ENCODE data around the gene CALU.

The CALU gene

GRCh38 chr7:128744366-128744905 is 5.3 kb downstream of the CALU start:
- Histone ChIP-seq H3K4me3 (ENCODE audit: insufficient read depth, low read depth, low read length, poor library complexity, severe bottlenecking) (no peak overlapping the region), H3K36me3 (ENCODE audit: control insufficient read depth, insufficient read depth, low read length) (peaks cover 21% of the 10 kb centered on the region), H3K9me3 (ENCODE audit: control insufficient read depth, low read length) (no peaks in the 10 kb centered on the region), H3K27me3 (replicated peaks; ENCODE audit: control insufficient read depth, insufficient read depth, low read length, poor library complexity, severe bottlenecking) (no peaks in the 10 kb centered on the region), H3K27ac (ENCODE audit: insufficient read depth, low read length, poor library complexity, severe bottlenecking) (no peak overlapping the region), H3K4me1 (ENCODE audit: control insufficient read depth, insufficient read depth, low read length, poor library complexity, severe bottlenecking) (peaks cover 9% of the 10 kb centered on the region)
- no peak for DNase-seq

GRCh38 chr7:128745706-128746105 is 6.5 kb downstream of the CALU start:
- no peak overlapping the region for H3K4me3 ChIP-seq (ENCODE audit: insufficient read depth, low read depth, low read length, poor library complexity, severe bottlenecking)
- DNase-seq: no peak
- H3K27ac ChIP-seq (ENCODE audit: insufficient read depth, low read length, poor library complexity, severe bottlenecking): no peak overlapping the region
- H3K4me1 ChIP-seq (ENCODE audit: control insufficient read depth, insufficient read depth, low read length, poor library complexity, severe bottlenecking): peaks cover 4% of the 10 kb centered on the region
- no peaks in the 10 kb centered on the region for H3K27me3 ChIP-seq (replicated peaks; ENCODE audit: control insufficient read depth, insufficient read depth, low read length, poor library complexity, severe bottlenecking)
- H3K9me3 ChIP-seq (ENCODE audit: control insufficient read depth, low read length): no peaks in the 10 kb centered on the region
- peaks cover 32% of the 10 kb centered on the region for H3K36me3 ChIP-seq (ENCODE audit: control insufficient read depth, insufficient read depth, low read length)

GRCh38 chr7:128747327-128748079 is 8.3 kb downstream of the CALU start:
- no peak overlapping the region for H3K4me3 ChIP-seq (ENCODE audit: insufficient read depth, low read depth, low read length, poor library complexity, severe bottlenecking)
- no peak for DNase-seq
- no peaks in the 10 kb centered on the region for H3K27me3 ChIP-seq (replicated peaks; ENCODE audit: control insufficient read depth, insufficient read depth, low read length, poor library complexity, severe bottlenecking)
- no peaks in the 10 kb centered on the region for H3K4me1 ChIP-seq (ENCODE audit: control insufficient read depth, insufficient read depth, low read length, poor library complexity, severe bottlenecking)
- H3K9me3 ChIP-seq (ENCODE audit: control insufficient read depth, low read length): no peaks in the 10 kb centered on the region
- H3K36me3 ChIP-seq (ENCODE audit: control insufficient read depth, insufficient read depth, low read length): peaks cover 32% of the 10 kb centered on the region
- no peak overlapping the region for H3K27ac ChIP-seq (ENCODE audit: insufficient read depth, low read length, poor library complexity, severe bottlenecking)

- DNase-seq: no peak
- Histone ChIP-seq H3K27me3 (replicated peaks; ENCODE audit: control insufficient read depth, insufficient read depth, low read length, poor library complexity, severe bottlenecking) (no peaks in the 10 kb centered on the region), H3K27ac (ENCODE audit: insufficient read depth, low read length, poor library complexity, severe bottlenecking) (no peak overlapping the region), H3K4me3 (ENCODE audit: insufficient read depth, low read depth, low read length, poor library complexity, severe bottlenecking) (no peak overlapping the region), H3K4me1 (ENCODE audit: control insufficient read depth, insufficient read depth, low read length, poor library complexity, severe bottlenecking) (no peaks in the 10 kb centered on the region), H3K9me3 (ENCODE audit: control insufficient read depth, low read length) (no peaks in the 10 kb centered on the region), H3K36me3 (ENCODE audit: control insufficient read depth, insufficient read depth, low read length) (peaks cover 39% of the 10 kb centered on the region)
Measured at GRCh38 chr7:128752251-128752650, 13.1 kb downstream of the CALU start.

- Histone ChIP-seq H3K9me3 (ENCODE audit: control insufficient read depth, low read length) (no peaks in the 10 kb centered on the region), H3K4me1 (ENCODE audit: control insufficient read depth, insufficient read depth, low read length, poor library complexity, severe bottlenecking) (no peaks in the 10 kb centered on the region), H3K27ac (ENCODE audit: insufficient read depth, low read length, poor library complexity, severe bottlenecking) (no peak overlapping the region), H3K4me3 (ENCODE audit: insufficient read depth, low read depth, low read length, poor library complexity, severe bottlenecking) (no peak overlapping the region), H3K36me3 (ENCODE audit: control insufficient read depth, insufficient read depth, low read length) (peaks cover 33% of the 10 kb centered on the region), H3K27me3 (replicated peaks; ENCODE audit: control insufficient read depth, insufficient read depth, low read length, poor library complexity, severe bottlenecking) (no peaks in the 10 kb centered on the region)
- DNase-seq: no peak
Measured at GRCh38 chr7:128755075-128755818, 16.1 kb downstream of the CALU start.

GRCh38 chr7:128755819-128756476 is 16.8 kb downstream of the CALU start:
- Histone ChIP-seq H3K27me3 (replicated peaks; ENCODE audit: control insufficient read depth, insufficient read depth, low read length, poor library complexity, severe bottlenecking) (no peaks in the 10 kb centered on the region), H3K4me1 (ENCODE audit: control insufficient read depth, insufficient read depth, low read length, poor library complexity, severe bottlenecking) (no peaks in the 10 kb centered on the region), H3K36me3 (ENCODE audit: control insufficient read depth, insufficient read depth, low read length) (peaks cover 28% of the 10 kb centered on the region), H3K4me3 (ENCODE audit: insufficient read depth, low read depth, low read length, poor library complexity, severe bottlenecking) (no peak overlapping the region), H3K27ac (ENCODE audit: insufficient read depth, low read length, poor library complexity, severe bottlenecking) (no peak overlapping the region), H3K9me3 (ENCODE audit: control insufficient read depth, low read length) (no peaks in the 10 kb centered on the region)
- DNase-seq: no peak

- Histone ChIP-seq H3K4me1 (ENCODE audit: control insufficient read depth, insufficient read depth, low read length, poor library complexity, severe bottlenecking) (no peaks in the 10 kb centered on the region), H3K9me3 (ENCODE audit: control insufficient read depth, low read length) (no peaks in the 10 kb centered on the region), H3K27ac (ENCODE audit: insufficient read depth, low read length, poor library complexity, severe bottlenecking) (no peak overlapping the region), H3K4me3 (ENCODE audit: insufficient read depth, low read depth, low read length, poor library complexity, severe bottlenecking) (no peak overlapping the region), H3K36me3 (ENCODE audit: control insufficient read depth, insufficient read depth, low read length) (peaks cover 35% of the 10 kb centered on the region), H3K27me3 (replicated peaks; ENCODE audit: control insufficient read depth, insufficient read depth, low read length, poor library complexity, severe bottlenecking) (no peaks in the 10 kb centered on the region)
- no peak for DNase-seq
Measured at GRCh38 chr7:128757203-128757602, 18.0 kb downstream of the CALU start.

GRCh38 chr7:128758553-128758952 is 19.4 kb downstream of the CALU start:
- Histone ChIP-seq H3K9me3 (ENCODE audit: control insufficient read depth, low read length) (no peaks in the 10 kb centered on the region), H3K4me1 (ENCODE audit: control insufficient read depth, insufficient read depth, low read length, poor library complexity, severe bottlenecking) (no peaks in the 10 kb centered on the region), H3K27ac (ENCODE audit: insufficient read depth, low read length, poor library complexity, severe bottlenecking) (no peak overlapping the region), H3K4me3 (ENCODE audit: insufficient read depth, low read depth, low read length, poor library complexity, severe bottlenecking) (no peak overlapping the region), H3K36me3 (ENCODE audit: control insufficient read depth, insufficient read depth, low read length) (peaks cover 36% of the 10 kb centered on the region), H3K27me3 (replicated peaks; ENCODE audit: control insufficient read depth, insufficient read depth, low read length, poor library complexity, severe bottlenecking) (no peaks in the 10 kb centered on the region)
- DNase-seq: no peak

GRCh38 chr7:128759242-128759641 is 20.1 kb downstream of the CALU start:
- Histone ChIP-seq H3K9me3 (ENCODE audit: control insufficient read depth, low read length) (no peaks in the 10 kb centered on the region), H3K4me3 (ENCODE audit: insufficient read depth, low read depth, low read length, poor library complexity, severe bottlenecking) (no peak overlapping the region), H3K27me3 (replicated peaks; ENCODE audit: control insufficient read depth, insufficient read depth, low read length, poor library complexity, severe bottlenecking) (no peaks in the 10 kb centered on the region), H3K4me1 (ENCODE audit: control insufficient read depth, insufficient read depth, low read length, poor library complexity, severe bottlenecking) (no peaks in the 10 kb centered on the region), H3K27ac (ENCODE audit: insufficient read depth, low read length, poor library complexity, severe bottlenecking) (no peak overlapping the region), H3K36me3 (ENCODE audit: control insufficient read depth, insufficient read depth, low read length) (peaks cover 34% of the 10 kb centered on the region)
- no peak for DNase-seq

- Histone ChIP-seq H3K4me1 (ENCODE audit: control insufficient read depth, insufficient read depth, low read length, poor library complexity, severe bottlenecking) (no peaks in the 10 kb centered on the region), H3K4me3 (ENCODE audit: insufficient read depth, low read depth, low read length, poor library complexity, severe bottlenecking) (no peak overlapping the region), H3K9me3 (ENCODE audit: control insufficient read depth, low read length) (no peaks in the 10 kb centered on the region), H3K36me3 (ENCODE audit: control insufficient read depth, insufficient read depth, low read length) (peaks cover 46% of the 10 kb centered on the region), H3K27ac (ENCODE audit: insufficient read depth, low read length, poor library complexity, severe bottlenecking) (no peak overlapping the region), H3K27me3 (replicated peaks; ENCODE audit: control insufficient read depth, insufficient read depth, low read length, poor library complexity, severe bottlenecking) (no peaks in the 10 kb centered on the region)
- no peak for DNase-seq
Measured at GRCh38 chr7:128763541-128763940, 24.4 kb downstream of the CALU start.

Data from effector memory CD4-positive, alpha-beta T cell (primary cell).